ENCODE data around the gene LDLRAD3.
A peak's percentile ranks its signal among the peaks of the same experiment; 100 is the strongest.

The LDLRAD3 gene

DNA sequence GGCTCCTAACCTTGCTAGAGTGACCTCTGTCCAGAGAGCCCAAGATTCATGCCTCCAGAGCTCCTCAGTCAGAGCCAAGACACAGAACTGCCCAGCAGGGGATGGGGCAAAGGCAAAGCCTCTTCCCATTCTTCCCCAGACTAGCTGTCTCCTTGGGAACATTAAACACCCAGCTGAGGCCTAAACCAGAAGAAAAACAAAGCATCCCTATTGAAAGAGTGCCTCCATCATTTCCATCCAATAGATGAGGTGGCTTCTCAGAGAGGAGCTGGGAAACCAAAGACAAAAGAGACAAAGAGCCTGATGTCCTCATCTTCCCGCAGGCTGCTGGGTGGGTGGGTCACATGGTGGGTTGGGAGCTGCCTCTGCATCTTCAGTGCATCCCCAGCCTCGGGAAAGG is 308.0 kb downstream of the LDLRAD3 start:
- no peak for DNase-seq (ENCODE audit: low read depth)
- no peak overlapping the region for H3K4me3 ChIP-seq (ENCODE audit: low read length)
- TF ChIP-seq, protein P1, sequence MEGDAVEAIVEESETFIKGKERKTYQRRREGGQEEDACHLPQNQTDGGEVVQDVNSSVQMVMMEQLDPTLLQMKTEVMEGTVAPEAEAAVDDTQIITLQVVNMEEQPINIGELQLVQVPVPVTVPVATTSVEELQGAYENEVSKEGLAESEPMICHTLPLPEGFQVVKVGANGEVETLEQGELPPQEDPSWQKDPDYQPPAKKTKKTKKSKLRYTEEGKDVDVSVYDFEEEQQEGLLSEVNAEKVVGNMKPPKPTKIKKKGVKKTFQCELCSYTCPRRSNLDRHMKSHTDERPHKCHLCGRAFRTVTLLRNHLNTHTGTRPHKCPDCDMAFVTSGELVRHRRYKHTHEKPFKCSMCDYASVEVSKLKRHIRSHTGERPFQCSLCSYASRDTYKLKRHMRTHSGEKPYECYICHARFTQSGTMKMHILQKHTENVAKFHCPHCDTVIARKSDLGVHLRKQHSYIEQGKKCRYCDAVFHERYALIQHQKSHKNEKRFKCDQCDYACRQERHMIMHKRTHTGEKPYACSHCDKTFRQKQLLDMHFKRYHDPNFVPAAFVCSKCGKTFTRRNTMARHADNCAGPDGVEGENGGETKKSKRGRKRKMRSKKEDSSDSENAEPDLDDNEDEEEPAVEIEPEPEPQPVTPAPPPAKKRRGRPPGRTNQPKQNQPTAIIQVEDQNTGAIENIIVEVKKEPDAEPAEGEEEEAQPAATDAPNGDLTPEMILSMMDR (conservative IDR thresholded peaks at IDR 0.05; ENCODE audit: low read length) = no peak

DNA sequence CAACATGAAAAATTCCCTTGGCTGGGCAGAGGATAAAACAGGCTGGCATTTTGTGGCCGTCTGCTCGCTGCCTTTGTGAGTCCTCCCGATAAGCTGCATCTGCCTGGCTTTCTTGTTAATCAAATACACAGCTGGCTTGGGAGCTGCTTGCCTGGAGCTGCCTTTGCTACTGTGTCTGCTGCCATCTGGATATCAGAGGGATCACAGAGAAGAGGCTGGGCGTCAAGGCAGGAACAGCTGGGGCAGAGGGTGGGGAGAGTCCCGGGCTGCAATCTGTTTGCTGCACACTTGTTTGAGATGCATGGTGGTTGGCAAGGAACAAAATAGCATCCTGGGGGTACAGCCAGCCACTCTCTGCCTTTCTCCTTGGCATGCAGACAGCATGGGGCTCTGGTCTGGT is 309.4 kb downstream of the LDLRAD3 start:
- TF ChIP-seq, protein P1 (conservative IDR thresholded peaks at IDR 0.05; ENCODE audit: low read length) = no peak
- DNase-seq (ENCODE audit: low read depth) = peak; percentile 22
- H3K4me3 ChIP-seq (ENCODE audit: low read length) = no peak overlapping the region

DNA sequence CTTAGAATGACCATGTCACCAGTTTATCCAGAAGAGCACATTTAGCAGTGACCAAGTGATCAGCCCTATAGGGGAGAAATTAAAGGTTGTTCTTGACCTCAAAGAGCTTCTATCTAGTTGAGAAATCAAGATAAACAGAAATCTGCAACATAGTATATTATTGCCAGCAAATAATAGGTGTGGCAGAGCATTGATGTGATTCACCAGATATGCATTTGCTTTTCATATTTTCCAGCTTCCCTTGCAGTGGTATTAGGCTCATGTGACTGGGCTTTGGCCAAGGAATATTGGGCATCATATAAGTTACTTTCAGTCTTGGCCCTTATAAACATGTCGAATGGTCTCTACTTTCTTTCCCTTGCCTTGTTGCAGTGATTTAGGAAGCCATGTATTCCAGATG is 310.9 kb downstream of the LDLRAD3 start:
- peak; percentile 38 for DNase-seq (ENCODE audit: low read depth)
- TF ChIP-seq, protein P1 (conservative IDR thresholded peaks at IDR 0.05; ENCODE audit: low read length) = no peak
- H3K4me3 ChIP-seq (ENCODE audit: low read length) = no peak overlapping the region

DNA sequence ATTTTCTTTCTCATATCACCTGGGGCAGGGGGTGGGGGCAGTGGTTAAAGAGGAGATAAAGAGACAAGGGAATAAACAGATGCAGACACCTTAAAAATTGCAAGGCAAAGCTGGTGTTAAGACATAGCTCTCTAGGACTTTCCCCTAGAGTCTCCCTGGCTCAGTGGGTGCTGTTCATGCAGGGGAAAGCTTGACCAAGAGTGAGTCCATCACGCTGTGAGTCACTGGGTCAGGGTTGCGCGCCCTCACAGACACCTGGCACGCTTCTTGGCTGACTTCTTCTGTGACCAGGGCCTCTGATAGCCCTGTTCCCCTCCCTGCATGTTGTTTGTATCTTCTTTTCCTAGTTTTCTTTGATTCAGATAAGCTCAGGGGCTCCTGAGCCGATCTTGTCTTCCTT is 313.5 kb downstream of the LDLRAD3 start:
- TF ChIP-seq, protein P1 (conservative IDR thresholded peaks at IDR 0.05; ENCODE audit: low read length) = no peak
- no peak overlapping the region for H3K4me3 ChIP-seq (ENCODE audit: low read length)
- no peak for DNase-seq (ENCODE audit: low read depth)

DNA sequence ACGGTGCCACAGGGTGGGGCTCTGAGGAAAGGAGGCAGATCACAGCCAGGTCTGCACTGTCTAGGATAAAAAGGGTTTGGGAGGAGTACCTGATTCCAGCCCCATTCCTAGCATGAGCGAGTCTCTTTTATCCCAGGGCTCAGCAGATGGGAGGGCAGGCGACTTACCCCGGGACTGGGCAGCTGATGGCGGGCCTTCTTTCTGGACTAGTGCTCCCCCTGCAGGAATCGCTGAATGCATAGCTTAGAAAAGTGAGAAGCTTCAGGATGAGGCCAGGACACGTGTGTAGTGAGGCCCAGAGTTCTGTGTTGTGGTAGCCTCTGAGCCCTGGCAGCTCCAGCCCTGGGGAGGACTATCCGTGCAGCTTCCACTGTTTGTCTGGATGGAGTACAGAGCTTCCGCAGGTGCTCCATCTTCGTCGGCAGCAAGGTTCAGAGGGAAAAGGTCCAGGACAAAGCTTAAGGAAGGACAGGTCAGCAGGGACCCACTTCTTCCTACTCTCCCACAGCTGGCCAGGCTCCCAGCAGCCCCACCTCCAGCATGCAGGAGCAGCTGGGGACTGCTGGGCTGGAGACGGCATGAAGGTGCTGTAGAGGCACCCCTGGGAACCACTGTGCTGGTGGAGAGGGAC is 315.0 kb downstream of the LDLRAD3 start:
- DNase-seq (ENCODE audit: low read depth) = peak; percentile 81
- no peak overlapping the region for H3K4me3 ChIP-seq (ENCODE audit: low read length)
- TF ChIP-seq, protein P1 (conservative IDR thresholded peaks at IDR 0.05; ENCODE audit: low read length) = peak; percentile 81

DNA sequence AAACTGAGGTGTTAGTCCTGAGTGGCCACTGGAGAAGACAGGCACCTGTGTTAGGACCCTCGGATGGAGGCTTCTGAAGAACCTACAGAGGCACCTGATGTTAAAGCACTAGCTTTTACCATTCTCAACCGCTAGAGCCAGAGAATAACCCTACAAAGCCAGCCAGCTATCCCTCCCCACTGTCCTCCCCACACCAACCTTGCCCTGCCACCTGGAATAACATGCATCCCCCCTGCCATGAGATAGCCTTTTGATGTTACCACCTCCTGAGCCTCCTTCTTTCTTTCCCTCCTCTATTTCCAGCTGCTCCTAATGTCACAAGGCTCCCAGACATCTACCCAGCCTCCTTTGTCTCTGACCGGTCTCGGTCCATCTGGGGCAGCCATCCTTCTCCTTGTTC is 317.2 kb downstream of the LDLRAD3 start:
- TF ChIP-seq, protein P1 (conservative IDR thresholded peaks at IDR 0.05; ENCODE audit: low read length) = no peak
- DNase-seq (ENCODE audit: low read depth) = no peak
- no peak overlapping the region for H3K4me3 ChIP-seq (ENCODE audit: low read length)
